Adipose tissue (tissue), 3 donors: ENCODE data around the gene LRRC56. TPM values are rescaled to one million over a fixed set of nuclear protein-coding genes. Genes with fewer than 3 reads are reported as not detected.
"Not testable (repeated sequence)": the region's sequence is repeated elsewhere in the genome, so short reads cannot be mapped to it uniquely, and the experiment has no call there.

Experiments
- H3K27ac ChIP-seq: one replicate; pipeline ENCODE4 v1.5.1; 2013; ENCODE audit warnings: low read depth, low read length
- WGBS, 3 donors: extraction: QIAGEN DNeasy Blood & Tissue Kit; methylation state at CpG; one replicate each; pipeline ENCODE4 v1.1.7; 2013; 5-methylcytosine and 5-hydroxymethylcytosine counted together
- polyA plus RNA-seq, 3 donors: library from polyadenylated mRNA; stranded (reverse); fragments of 200-250 nt; gene quantifications; one replicate each; pipeline ENCODE4 v1.2.3, GENCODE V29; 2013
- donor health status: healthy with polysubstance abuse.
- donor health status: Bipolar disorder and iron deficiency.
- donor health status: healthy.

Gene LRRC56
- polyA plus RNA-seq, 3 donors: 0.86 to 1.5 (median 1.4) TPM

GRCh38 chr11:516400-516799 lies 20.9 kb upstream of the LRRC56 start:
- WGBS, 3 donors: 92 to 94% (median 93%) methylated on average over 4 of the region's 4 CpGs
- H3K27ac ChIP-seq: no peak overlapping the region

- not testable (repeated sequence) for H3K27ac ChIP-seq
- 94 to 96% (median 96%) methylated on average over 36 to 43 of the region's 43 CpGs for WGBS, 3 donors
Observed at GRCh38 chr11:516918-517685, 20.2 kb upstream of the LRRC56 start.

- no peak overlapping the region for H3K27ac ChIP-seq
- 6 to 9% (median 7%) methylated on average over 67 to 74 of the region's 74 CpGs for WGBS, 3 donors
Observed at GRCh38 chr11:518463-519202, 18.7 kb upstream of the LRRC56 start.

DNA sequence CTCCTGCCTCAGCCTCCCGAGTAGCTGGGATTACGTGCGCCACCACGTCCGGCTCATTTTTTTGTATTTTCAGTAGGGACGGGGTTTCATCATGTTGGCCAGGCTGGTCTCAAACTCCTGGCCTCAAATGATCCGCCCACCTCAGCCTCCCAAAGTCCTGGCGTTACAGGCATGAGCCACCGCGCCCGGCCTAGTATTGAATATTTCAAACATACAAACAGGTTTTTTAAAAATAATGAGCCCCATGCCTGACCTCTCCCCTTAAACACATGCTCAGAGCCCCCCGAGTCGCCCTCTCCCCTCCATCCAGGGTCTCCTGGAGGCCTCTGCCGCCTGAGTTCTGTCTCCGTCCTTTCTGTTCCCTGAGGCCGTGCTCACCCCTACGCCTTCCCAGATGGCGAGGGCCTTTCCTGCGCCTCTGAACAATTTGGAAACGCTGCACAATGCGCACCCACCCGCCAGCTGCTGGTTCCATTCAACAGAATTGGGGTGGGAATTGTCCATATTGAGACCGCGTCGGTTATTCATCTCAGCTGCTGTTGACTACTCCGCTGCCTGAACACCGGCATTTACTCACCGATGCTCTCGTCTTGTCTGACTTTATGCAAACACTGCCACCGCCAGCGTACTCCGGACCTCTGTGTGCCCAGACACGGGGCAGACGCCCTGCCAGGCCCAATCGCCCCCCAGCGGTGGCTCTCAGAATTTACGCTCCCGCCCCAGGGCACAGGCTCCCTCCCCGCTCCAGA lies 16.7 kb upstream of the LRRC56 start:
- no peak overlapping the region for H3K27ac ChIP-seq
- 91 to 93% (median 91%) methylated on average over 39 of the region's 39 CpGs for WGBS, 3 donors

GRCh38 chr11:521177-521688 lies 16.1 kb upstream of the LRRC56 start:
- H3K27ac ChIP-seq: no peak overlapping the region
- 85 to 93% (median 93%) methylated on average over 10 of the region's 10 CpGs for WGBS, 3 donors

GRCh38 chr11:526192-526591 lies 11.1 kb upstream of the LRRC56 start:
- WGBS, 3 donors: 85 to 88% (median 86%) methylated on average over 17 of the region's 17 CpGs
- no peak overlapping the region for H3K27ac ChIP-seq

GRCh38 chr11:528166-528814 lies 9.0 kb upstream of the LRRC56 start:
- no peak overlapping the region for H3K27ac ChIP-seq
- whole genome bisulfite sequencing, 3 donors: 81 to 87% (median 85%) methylated on average over 30 of the region's 30 CpGs

DNA sequence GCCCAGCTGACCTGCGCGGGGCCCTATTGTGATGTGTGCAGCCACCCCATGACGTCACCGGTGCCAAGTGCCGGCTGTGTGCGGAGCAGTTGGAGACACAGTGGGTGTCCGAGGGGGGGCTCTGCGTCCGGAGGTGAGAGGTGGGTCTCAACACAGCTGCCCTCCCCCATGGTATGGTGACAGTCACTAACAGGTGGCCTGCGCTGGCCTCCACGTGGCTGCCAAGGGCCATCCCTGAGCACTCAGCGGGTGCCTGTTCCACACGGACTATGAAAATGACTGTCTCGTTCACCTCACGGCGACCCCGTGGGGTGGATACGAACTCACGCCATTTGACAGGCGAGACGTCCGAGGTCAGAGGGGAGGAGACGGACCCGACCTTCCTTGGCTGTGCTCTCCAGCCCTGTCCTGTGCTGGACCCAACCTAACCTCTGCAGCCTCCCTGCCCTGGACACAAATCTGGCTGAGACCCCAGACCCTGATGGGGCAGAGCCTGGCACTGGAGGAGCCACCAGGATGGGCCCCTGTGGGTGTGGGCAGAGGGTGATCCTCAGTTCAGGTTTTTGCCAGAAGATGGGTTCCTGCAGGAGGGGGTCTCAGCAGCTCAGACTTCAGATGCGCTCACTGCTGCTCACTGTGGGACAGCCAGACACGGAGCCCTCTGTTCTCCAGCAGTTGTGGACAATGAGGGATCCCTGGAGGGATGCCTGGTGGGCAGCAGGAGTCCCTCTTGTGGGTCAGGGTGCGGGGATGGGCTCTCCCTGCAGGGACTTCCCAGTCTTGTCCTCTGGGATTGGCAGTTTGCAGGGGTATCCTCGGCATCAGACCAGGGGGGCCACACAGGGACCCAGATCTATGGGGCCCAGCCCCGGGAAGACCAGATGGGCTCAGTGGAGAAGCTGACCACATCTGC lies 8.3 kb upstream of the LRRC56 start:
- 75 to 83% (median 76%) methylated on average over 28 to 29 of the region's 29 CpGs for WGBS, 3 donors
- no peak overlapping the region for H3K27ac ChIP-seq

- 82 to 86% (median 85%) methylated on average over 18 of the region's 18 CpGs for WGBS, 3 donors
- no peak overlapping the region for H3K27ac ChIP-seq
Observed at GRCh38 chr11:529728-530411, 7.5 kb upstream of the LRRC56 start.

DNA sequence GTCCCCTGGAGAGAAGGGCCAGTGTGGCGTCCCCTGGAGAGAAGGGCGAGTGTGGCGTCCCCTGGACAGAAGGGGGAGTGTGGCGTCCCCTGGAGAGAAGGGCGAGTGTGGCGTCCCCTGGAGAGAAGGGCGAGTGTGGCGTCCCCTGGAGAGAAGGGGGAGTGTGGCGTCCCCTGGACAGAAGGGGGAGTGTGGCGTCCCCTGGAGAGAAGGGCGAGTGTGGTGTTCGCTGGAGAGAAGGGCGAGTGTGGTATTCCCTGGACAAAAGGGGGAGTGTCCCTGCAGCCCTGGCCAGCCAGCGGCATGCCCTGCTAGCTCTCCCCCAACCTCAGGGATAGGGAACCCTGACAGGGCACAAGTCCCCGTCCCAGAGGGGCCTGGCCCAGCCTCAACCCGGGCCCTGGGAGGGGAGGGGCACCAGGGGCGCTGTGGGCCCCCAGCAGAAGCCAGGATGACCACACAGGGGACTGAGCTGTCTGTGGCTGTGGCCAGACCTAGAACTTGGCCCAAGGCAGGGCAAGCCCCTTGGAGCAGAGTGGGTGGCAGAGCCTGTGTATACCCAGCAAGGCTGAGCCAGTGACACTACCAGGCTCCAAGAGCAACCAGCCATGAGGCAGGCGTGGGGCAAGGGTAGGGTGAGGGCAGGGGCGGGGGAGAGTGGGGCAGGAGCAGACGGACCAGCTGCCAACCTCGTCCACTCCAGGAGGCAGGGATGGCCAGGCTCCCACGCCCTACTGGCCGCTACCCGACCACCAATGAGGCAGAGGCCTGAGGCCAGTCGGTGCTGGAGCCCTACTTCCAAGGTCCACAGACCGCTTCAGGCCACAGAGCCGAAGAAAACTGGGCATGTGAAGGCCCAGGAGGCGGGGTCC lies 6.1 kb upstream of the LRRC56 start:
- WGBS, 3 donors: 86 to 92% (median 90%) methylated on average over 26 to 28 of the region's 28 CpGs
- H3K27ac ChIP-seq: no peak overlapping the region

DNA sequence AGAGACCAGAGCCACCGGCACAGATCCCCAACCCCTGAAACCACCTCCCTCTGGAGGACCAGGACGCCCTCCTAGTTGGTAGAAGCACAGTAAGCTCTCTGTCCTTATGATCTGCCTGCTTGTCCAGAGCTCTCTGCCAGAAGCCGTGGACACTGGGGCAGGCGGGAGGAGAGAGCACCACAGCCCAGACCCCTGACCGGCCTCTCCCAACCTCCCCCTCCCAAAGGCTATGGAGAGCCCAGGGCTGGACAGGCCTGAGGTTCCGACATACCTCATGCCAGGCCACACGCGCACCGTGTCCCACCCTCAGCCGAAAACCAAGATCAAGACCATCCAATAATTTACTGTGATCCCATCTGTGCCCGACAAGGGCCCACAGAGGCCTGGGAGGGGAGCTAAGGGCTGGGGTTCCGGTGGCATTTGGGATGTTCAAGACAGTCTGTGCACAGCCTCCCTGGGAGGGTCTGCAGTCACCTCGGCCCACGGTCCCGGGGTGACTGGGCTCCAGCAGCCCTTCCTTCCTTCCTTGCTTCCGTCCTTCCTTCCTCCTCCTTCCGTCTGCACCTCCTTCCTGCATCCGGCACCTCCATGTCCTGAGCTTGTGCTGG lies 5.3 kb upstream of the LRRC56 start:
- H3K27ac ChIP-seq: no peak overlapping the region
- WGBS, 3 donors: 77 to 88% (median 85%) methylated on average over 15 to 18 of the region's 18 CpGs

DNA sequence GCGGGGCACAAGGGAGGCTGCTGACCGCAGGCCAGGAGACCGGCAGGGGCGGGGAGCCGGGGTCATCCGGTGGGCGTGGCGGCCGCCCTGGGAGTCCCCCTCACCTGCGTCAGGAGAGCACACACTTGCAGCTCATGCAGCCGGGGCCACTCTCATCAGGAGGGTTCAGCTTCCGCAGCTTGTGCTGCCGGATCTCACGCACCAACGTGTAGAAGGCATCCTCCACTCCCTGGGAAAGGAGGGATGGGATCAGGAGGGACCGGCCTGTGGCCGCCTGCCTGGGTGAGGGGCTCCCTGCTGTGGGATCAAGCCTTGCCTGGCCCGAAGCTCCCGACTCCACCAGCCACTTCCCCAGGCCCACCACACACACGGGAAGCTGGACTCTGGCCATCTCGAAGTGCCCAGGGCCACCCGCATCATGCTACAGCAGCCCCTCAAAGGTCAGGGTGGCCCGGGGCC lies 4.8 kb upstream of the LRRC56 start:
- H3K27ac ChIP-seq: no peak overlapping the region
- WGBS, 3 donors: 78 to 94% (median 83%) methylated on average over 22 to 23 of the region's 23 CpGs

GRCh38 chr11:532986-533585 lies 4.2 kb upstream of the LRRC56 start:
- H3K27ac ChIP-seq: no peak overlapping the region
- 93 to 94% (median 93%) methylated on average over 31 to 33 of the region's 33 CpGs for WGBS, 3 donors

- no peak overlapping the region for H3K27ac ChIP-seq
- 91 to 94% (median 94%) methylated on average over 30 to 37 of the region's 37 CpGs for WGBS, 3 donors
Observed at GRCh38 chr11:533586-534395, 3.5 kb upstream of the LRRC56 start.
